Prostate gland (tissue), 2 donors: Measurements from ENCODE around the gene MLLT11.

Experiments used
- CTCF ChIP-seq, 4 experiments: fragments of 200-600 bp in 2 of 4; fragments of 450-650 bp in 2 of 4; sonication (generic) in 2 of 4; IDR thresholded peaks; 1 replicate in 3 of 4; 2 replicates in 1 of 4; pipeline ENCODE4 v1.5.1; 2016 to 2019; ENCODE audit warnings: antibody characterized with exemption in 4 of 4, mild to moderate bottlenecking in 2 of 4, moderate library complexity in 2 of 4
- POLR2A ChIP-seq: fragments of 450-650 bp; IDR thresholded peaks from one replicate; pipeline ENCODE4 v1.6.1; 2016; ENCODE audit warnings: antibody characterized with exemption, mild to moderate bottlenecking
- POLR2AphosphoS5 ChIP-seq: sonication (generic); formaldehyde crosslinking; IDR thresholded peaks from one replicate; pipeline ENCODE4 v1.6.1; 2017; ENCODE audit warnings: antibody characterized with exemption

DNA sequence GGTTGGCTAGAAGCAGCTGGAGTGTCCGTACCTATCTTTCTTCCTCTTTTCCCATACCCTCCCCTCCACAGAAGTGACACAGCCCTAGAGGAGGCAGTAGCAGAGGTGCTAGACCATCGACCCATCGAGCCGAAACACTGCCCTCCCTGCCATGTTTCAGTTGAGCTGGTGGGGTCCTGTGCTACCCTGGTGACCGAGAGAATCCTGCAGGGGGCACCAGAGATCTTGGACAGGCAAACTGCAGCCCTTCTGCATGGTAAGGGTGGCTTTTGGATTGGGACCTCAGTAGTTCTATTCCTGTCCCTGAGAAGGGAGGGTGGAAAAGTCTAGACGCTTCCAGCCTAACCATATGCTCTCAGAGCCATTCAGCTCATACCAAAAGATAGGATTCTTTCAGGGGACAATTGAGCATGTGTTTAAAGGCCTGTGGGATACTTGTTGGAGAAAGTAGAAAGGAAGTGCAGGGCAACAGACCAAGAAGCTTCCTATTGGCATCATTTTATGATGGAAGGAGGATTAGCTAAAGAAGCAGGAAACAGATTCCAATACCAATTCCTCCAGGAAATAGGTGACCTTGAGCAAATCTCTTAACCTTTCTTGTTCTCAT lies 35.6 kb upstream of the MLLT11 start:
- TF ChIP-seq CTCF (IDR thresholded peaks at IDR 0.05) (peak; percentile 29 to 75 (median 69)), POLR2AphosphoS5 (peak; percentile 68), POLR2A (no peak)
